Stimulated activated CD8-positive, alpha-beta memory T cell treated with anti-CD3 and anti-CD28 coated beads, Interleukin-2, amount 100 ng/mL, for 48 hours (primary cell): ENCODE results near the gene ARHGAP9.
"Not testable (repeated sequence)": the region's sequence is repeated elsewhere in the genome, so short reads cannot be mapped to it uniquely, and the experiment has no call there.

Source experiments
- DNase-seq, 2 donors: peaks; one replicate each; pipeline ENCODE4 v3.0.0-alpha.2; 2020; ENCODE audit warnings: low read depth in 2 of 2

The ARHGAP9 gene

DNA sequence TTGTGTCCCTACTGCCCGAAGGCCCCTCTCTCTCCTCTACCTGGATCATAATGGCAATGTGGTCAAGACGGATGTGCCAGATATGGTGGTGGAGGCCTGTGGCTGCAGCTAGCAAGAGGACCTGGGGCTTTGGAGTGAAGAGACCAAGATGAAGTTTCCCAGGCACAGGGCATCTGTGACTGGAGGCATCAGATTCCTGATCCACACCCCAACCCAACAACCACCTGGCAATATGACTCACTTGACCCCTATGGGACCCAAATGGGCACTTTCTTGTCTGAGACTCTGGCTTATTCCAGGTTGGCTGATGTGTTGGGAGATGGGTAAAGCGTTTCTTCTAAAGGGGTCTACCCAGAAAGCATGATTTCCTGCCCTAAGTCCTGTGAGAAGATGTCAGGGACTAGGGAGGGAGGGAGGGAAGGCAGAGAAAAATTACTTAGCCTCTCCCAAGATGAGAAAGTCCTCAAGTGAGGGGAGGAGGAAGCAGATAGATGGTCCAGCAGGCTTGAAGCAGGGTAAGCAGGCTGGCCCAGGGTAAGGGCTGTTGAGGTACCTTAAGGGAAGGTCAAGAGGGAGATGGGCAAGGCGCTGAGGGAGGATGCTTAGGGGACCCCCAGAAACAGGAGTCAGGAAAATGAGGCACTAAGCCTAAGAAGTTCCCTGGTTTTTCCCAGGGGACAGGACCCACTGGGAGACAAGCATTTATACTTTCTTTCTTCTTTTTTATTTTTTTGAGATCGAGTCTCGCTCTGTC is 22.8 kb downstream of the ARHGAP9 start:
- no peak for DNase-seq

DNA sequence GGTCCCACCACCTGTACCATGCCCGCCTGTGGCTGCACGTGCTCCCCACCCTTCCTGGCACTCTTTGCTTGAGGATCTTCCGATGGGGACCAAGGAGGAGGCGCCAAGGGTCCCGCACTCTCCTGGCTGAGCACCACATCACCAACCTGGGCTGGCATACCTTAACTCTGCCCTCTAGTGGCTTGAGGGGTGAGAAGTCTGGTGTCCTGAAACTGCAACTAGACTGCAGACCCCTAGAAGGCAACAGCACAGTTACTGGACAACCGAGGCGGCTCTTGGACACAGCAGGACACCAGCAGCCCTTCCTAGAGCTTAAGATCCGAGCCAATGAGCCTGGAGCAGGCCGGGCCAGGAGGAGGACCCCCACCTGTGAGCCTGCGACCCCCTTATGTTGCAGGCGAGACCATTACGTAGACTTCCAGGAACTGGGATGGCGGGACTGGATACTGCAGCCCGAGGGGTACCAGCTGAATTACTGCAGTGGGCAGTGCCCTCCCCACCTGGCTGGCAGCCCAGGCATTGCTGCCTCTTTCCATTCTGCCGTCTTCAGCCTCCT is 23.4 kb downstream of the ARHGAP9 start:
- no peak for DNase-seq

DNA sequence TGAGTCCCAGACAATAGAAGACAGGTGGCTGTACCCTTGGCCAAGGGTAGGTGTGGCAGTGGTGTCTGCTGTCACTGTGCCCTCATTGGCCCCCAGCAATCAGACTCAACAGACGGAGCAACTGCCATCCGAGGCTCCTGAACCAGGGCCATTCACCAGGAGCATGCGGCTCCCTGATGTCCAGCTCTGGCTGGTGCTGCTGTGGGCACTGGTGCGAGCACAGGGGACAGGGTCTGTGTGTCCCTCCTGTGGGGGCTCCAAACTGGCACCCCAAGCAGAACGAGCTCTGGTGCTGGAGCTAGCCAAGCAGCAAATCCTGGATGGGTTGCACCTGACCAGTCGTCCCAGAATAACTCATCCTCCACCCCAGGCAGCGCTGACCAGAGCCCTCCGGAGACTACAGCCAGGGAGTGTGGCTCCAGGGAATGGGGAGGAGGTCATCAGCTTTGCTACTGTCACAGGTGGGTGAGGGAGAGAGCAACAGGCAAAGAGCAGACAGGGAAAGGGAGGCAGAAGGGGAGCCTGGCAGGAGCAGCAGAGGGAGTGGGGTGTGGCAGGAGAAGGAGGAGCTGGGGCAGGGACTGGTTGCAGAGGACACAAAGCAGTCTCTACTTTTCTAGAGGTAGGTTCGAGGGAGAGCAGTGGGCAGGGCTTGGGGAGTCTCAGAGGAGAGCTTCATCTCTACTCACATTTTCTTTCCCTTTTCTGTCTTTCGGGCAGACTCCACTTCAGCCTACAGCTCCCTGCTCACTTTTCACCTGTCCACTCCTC is 24.1 kb downstream of the ARHGAP9 start:
- no peak for DNase-seq

DNA sequence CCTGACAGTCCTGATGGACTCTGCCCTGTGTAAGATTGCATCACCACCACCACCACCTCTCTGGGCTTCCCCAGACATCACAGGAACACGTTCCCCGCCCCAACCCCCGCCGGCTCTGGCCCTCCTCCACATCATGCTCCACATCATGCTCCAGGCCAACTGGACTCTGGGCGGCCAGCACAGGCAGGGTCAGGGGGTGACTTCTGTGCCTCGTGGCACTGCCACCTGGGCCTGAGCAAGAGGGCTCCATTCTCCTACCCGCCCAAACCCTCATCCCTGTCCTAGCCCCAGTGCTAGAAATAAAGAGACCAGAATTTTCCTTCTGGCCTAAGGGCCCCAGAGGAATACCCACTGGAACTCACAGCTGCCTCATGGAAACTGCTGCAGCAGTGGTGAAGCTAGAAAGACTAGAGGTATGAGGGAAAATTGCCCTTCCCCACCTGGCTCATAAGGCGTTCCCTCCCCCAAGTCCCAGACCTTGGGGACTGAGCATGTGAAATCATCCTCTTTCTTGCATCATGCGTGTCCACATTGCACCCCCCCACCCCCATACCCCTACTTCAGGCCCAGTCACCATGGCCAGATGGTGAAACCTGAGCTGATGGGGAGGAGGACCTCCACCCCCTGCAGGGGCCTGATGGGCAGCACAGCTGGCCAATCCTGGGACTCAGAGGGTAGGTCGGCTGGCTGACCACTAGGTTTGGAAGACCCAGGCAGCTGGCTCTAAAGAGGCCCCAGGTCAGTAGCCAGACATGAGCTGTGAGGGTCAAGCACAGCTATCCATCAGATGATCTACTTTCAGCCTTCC is 24.9 kb downstream of the ARHGAP9 start, which contains the start of gene INHBE:
TSS of gene INHBE (plus strand) at position 742 of the 808 bp plus-strand sequence. CDS start 230 bp downstream, outside the sequence.
- DNase-seq: no peak

DNA sequence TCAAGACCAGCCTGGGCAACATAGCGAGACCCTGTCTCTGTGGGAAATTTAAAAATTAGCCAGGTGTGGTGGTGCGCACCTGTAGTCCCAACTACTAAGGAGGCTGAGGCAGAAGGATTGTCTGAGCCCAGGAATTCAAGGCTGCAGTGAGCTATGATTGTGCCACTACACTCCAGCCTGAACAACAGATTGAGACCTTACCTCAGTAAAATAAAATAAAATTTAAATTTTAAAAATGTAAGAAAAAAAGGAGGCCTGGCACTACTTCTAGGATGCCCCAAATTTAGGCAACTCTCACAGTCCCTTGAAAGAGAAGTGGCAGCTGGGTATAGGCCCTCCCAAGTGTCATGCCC is 25.5 kb downstream of the ARHGAP9 start:
- no peak for DNase-seq

DNA sequence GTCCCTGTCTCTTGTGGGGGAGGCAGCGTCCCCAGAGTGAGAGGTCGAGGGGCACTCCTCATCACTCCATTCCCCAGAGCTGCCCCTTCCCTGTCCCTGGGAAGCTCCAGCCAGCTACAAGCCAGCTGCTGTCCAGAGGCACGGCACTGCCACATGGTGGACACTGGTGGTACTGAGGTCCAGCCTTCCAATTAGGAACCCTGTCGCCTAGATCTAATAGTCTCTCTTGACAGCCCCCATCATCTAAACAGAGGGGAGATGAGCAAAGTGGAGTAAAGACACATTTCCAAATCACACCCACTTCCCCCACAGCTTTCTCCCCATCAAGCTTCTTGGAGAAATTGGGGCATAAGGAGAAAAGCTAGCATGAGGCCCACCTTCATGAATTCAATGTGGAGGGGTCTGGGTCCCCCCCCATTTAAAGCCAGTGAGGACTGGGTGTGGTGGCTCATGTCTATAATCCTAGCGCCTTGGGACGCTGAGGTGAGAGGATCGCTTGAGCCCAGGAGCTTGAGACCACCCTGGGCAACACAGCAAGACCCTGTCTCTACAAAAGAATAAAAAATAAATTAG is 26.6 kb downstream of the ARHGAP9 start:
- DNase-seq: peak in 1 of 2 donors; percentile 56

DNA sequence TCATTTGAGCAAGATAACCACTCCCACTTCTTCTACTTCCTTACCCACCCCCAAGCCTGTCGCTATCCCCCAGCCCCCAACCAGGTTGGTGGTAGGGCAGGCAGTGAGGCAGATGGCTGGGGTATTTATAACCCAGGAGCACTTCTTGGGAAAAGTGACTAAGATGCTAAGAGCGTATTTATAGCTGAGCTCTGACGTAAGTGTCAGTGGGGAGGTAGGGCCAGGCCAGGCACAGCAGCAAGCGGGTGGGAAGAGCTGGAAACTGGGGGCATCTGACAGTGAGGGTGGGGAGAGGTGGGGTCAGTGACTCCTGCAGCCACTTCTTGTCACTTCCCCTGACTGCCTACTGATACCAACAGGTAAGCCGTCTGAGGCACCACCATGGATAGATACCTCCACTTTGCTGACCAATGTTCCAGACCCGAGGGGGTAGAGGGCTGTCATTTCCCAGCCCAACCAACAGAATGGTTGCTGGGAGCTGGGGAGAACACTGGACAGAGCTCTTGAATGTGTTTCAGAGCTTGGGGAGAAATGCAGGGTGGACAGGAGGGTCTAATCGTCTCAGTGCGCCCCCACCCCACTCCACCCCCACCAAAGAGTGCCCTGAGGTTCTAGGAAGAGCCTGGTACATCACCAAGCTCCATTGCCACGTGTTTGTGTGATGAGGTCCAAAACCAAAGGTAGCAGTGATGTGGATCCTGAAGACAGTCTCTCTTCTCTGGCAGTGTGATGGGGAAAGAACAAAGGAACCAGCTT is 27.3 kb downstream of the ARHGAP9 start:
- DNase-seq: no peak

DNA sequence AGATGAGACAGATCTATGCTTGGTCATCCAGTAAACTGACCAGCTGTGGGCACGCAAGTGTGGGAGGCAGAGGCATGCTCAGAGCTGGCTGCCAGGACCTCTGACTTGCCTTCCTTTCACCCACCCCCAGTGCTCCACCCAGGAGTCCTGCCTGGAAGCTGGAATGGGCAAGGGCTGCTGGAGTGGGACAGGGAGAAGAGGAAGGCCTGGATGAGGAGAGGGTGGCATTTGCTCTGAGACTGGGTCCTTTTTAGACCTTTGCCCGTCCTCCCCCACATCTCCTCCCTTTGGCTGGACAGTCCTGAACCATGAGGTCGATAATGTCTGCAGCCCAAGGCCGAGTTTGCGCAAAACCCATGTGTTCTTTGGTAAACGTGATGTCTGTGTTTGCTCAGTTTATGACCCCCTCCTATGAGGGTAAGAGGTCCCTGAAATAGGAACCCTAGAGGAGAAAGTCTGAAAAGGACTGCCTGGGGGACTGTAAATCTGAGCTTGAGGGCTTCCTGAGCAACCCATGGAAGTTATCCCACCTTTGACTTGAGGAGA is 28.4 kb downstream of the ARHGAP9 start:
- DNase-seq: no peak

DNA sequence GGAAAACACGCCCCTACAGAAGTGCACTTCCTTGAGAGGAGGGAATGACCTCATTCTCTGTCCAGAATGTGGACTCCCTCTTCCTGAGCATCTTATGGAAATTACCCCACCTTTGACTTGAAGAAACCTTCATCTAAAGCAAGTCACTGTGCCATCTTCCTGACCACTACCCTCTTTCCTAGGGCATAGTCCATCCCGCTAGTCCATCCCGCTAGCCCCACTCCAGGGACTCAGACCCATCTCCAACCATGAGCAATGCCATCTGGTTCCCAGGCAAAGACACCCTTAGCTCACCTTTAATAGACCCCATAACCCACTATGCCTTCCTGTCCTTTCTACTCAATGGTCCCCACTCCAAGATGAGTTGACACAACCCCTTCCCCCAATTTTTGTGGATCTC is 29.6 kb downstream of the ARHGAP9 start:
- DNase-seq: no peak

DNA sequence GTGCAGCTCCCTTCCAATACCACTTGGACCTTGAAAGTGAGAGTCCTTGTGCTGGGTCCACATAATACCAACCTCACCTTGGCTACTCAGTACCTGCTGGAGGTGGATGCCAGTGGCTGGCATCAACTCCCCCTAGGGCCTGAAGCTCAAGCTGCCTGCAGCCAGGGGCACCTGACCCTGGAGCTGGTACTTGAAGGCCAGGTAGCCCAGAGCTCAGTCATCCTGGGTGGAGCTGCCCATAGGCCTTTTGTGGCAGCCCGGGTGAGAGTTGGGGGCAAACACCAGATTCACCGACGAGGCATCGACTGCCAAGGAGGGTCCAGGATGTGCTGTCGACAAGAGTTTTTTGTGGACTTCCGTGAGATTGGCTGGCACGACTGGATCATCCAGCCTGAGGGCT is 30.3 kb downstream of the ARHGAP9 start:
- no peak for DNase-seq

DNA sequence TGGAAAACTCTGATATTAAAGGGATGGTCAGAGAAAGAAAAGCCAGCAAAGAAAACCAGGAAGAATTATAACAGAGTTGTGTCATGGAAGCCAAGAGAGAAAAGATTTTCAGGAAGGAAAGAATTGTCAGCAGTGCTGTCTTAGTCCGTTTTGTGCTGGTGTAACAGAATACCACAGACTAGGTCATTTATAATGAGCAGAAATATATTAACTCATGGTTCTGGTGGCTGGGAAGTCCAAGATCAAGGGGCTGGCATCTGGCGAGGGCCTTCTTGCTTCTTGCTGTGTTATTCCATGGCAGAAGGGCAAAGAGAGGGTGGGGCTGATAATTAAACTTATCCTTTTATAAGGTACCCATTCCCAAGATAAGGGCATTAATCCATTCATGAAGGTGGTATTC is 31.0 kb downstream of the ARHGAP9 start:
- no peak for DNase-seq

DNA sequence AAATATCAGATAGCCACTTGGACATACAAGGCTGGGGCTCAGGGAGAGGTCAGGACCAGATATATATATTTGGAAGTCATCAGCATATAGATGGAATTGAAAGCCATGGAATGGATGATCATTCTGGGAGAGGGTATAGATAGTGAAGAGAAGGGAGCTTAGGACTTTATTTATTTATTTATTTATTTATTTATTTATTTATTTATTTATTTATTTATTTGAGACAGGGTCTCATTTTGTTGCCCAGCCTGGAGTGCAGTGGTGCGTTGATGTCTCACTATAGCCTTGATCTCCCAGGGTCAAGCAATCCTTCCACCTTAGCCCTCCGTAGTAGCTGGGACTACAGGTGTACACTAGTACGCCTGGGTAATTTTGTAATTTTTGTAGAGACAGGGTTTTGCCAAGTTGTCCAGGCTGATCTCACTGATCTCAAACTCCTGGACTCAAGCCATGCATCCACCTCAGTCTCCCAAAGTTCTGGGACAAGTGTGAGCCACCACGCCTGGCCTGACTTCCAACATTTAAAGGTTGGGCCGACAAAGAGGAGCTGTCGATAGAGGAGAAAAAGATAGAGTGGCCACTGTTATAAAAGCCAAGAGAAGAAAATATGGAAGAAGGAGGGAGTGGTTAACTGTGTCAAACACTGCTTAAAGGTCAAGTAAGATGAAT is 33.2 kb downstream of the ARHGAP9 start:
- DNase-seq: no peak

DNA sequence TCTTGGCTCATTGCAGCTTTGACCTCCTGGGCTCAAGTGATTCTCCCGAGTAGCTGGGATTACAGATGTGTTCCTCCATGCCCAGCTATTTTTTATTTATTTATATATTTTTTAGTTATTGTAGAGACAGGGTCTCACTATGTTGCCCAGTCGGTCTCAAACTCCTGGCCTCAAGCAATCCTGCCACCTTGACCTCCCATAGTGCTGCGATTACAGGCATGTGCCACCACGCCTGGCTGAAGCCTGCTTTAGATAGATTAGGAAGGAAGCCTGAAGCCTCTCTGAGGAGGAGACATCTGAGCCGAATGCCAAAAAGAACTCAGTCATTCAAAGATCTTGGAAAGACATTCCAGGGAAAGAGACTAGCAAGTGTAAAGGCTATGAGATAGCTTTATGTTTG is 34.9 kb downstream of the ARHGAP9 start:
- DNase-seq: no peak

DNA sequence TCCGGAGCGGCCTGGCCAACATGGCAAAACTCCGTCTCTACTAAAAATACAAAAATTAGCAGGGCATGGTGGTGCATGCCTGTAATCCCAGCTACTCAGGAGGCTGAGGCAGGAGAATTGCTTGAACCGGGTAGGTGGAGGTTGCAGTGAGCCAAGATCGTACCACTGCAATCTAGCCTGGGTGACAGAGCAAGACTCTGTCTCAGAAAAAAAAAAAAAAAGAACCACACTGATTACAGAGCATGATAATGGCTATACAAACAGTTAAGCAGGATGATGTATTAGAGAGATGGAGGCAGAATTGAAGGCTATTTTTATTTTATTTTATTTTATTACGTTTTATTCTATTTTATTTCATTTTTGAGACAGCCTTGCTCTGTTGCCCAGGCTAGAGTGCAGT is 35.3 kb downstream of the ARHGAP9 start:
- DNase-seq: not testable (repeated sequence)

DNA sequence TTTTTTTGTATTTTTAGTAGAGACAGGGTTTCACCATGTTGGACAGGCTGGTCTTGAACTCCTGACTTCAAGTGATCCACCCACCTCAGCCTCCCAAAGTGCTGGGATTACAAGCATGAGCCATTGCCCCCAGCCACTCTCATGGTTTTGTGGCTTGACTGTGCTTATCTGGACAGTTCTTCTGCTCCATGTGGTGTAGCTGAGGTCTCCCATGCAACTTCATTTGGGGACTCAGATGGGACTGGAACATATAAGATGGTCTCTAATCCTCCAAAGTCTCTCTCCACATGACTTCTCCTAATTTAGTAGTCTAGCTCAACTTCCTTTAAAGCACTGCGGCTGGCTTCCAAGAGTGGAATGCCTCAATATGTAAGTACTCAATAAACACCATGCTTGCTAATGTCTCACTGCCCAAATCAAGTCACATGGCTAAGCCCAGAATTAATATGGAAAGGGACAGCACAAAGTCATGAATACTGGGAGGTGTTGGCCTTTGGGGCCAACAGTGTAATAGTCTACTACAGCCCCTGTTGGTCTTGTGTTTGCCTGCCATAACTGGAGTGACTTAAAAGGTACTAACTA is 37.7 kb downstream of the ARHGAP9 start:
- no peak for DNase-seq

DNA sequence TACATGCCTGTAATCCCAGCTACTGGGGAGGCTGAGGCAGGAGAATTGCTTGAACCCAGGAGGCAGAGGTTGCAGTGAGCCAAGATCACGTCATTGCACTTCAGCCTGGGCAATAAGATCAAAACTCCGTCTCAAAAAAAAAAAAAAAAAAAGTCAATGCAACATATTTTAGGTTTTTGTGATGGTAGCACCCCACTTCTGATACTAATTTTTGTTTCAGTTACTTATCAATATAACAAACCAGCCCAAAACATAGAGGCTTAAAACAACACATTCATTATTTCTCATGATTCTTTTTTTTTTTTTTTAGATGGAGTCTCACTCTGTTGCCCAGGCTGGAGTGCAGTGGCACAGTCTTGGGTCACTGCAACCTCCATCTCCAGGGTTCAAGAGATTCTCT is 38.3 kb downstream of the ARHGAP9 start:
- not testable (repeated sequence) for DNase-seq

DNA sequence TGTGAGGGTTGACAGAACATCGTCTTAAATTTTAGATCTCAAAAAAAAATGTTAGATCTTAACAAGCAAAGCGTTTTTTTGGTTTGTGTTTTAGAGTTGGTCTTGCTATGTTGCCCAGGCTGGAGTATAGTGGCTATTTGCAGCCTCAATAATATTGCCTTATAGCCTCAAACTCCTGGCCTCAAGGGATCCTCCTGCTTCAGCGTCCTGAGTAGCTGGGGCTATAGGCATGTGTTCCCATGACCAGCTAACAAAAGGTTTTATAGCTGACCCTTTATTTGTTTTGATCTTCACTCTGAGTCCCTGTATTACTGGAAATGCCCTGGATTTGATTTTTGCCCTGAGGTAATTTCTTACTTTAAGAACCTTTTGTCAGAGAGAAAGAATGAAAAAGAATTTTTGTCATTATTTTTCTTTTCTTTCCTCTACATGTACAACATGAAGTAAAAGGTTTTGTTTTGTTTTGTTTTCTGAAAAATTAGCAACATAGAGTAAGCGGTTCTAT is 39.9 kb downstream of the ARHGAP9 start:
- no peak for DNase-seq

DNA sequence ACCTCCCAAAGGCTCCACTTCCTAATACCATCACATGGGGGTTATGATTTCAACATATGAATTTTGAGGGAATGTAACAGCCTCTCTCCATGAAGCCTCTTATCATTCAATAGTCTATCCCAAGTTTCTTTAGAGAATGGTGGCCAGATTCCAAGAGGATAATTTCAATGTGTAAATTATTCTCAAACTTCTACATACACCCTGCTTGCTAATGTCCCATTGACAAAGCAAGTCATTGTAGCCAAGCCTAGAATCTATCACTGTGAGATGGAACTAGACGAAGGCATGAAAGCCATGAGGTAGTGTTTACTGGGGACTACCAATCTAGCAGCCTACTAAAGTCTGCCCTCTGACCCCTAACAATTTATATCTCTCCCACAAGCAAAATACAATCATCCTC is 41.3 kb downstream of the ARHGAP9 start:
- DNase-seq: no peak

DNA sequence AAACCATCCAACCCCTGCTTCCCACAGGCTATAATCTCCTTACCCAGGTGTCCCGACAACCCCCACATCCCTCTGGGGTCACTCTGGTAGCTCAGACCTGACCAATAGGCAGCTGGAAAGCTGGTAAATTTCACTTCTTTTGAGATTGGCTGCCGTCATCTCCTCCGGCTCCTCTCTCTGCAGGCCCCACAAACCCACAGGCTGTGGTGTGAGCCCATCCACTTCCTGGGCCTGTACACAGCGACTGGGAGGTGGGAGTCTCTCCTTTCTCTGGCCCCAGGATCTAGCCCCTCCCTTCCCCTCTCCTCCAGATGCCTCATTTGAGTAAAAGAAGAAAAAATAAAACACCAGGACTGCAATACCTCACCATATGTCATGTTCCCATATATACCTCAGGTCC is 44.4 kb downstream of the ARHGAP9 start:
- no peak for DNase-seq
